ENCODE measurements around the gene SUPT20HL1. TPM values are rescaled to one million over a fixed set of nuclear protein-coding genes. Genes with fewer than 3 reads are reported as not detected.
"Not testable (repeated sequence)": the region's sequence is repeated elsewhere in the genome, so short reads cannot be mapped to it uniquely, and the experiment has no call there.

Gene SUPT20HL1
- total and polyA plus RNA-seq, 12 donors: 0.17 TPM; not detected in 11

GRCh38 chrX:24364326-24364725, 3.9 kb downstream of the SUPT20HL1 start:
- Histone ChIP-seq H3K9me3 (replicated peaks in 1 of 3) (no peaks in the 10 kb centered on the region), H3K27me3 (peaks cover under 1% of the 10 kb centered on the region), H3K4me1 (replicated peaks in 1 of 2) (no peaks in the 10 kb centered on the region), H3K27ac (no peak overlapping the region), H3K4me3 (no peak overlapping the region), H3K36me3 (replicated peaks in 1 of 2) (no peaks in the 10 kb centered on the region)
- DNase-seq: no peak
- WGBS, 4 donors: 75 to 95% (median 90%) methylated on average over 2 to 5 of the region's 5 CpGs; no CpG with 5 or more reads in 1 of the 4 donors
- intact Hi-C loops (cut with DNase I): no loop called here
- no peak for TF ChIP-seq POLR2A (IDR thresholded peaks at IDR 0.05)
- no peak for TF ChIP-seq CTCF (IDR thresholded peaks at IDR 0.05)

GRCh38 chrX:24364851-24365538, 4.6 kb downstream of the SUPT20HL1 start:
- WGBS, 4 donors: 84 to 97% (median 88%) methylated on average over 3 to 14 of the region's 14 CpGs
- no peak for DNase-seq
- intact Hi-C loops (cut with DNase I): no loop called here
- Histone ChIP-seq H3K9me3 (replicated peaks in 1 of 3) (no peaks in the 10 kb centered on the region), H3K4me1 (replicated peaks in 1 of 2) (no peaks in the 10 kb centered on the region), H3K27me3 (peaks cover 4% of the 10 kb centered on the region), H3K27ac (no peak overlapping the region), H3K36me3 (replicated peaks in 1 of 2) (no peaks in the 10 kb centered on the region), H3K4me3 (no peak overlapping the region)
- TF ChIP-seq CTCF (IDR thresholded peaks at IDR 0.05): no peak
- TF ChIP-seq POLR2A (IDR thresholded peaks at IDR 0.05): no peak

DNA sequence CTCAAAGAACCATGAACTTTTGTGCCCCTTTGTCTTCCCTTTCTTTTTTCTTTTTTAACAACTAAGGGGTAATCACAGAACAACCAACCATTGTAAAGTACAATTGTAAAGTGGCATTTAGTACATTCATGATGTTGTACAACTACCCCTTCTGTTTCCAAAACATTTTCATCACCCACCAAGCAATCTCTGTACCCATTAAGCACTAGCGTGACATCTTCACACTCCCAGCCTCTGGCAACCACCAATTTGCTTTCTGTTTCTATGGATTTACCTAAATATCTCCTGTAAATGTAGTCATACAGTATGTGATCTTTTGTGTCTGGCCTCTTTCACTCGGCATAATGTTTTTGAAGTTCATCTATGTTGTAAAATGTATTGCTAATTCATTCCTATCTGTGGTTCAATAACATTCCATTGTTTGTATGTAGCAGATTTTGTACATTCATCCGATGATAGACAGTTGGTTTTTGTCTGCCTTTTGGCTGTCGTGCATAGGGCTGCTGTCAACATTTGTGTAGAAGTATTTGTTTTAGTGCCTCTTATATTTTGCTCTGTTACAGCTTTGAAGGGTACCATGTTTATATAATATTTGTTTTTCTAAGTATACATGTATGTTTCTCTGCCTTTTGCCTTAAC, 6.4 kb downstream of the SUPT20HL1 start:
- 81 to 87% (median 84%) methylated on average over 3 to 4 of the region's 4 CpGs for WGBS, 4 donors

DNA sequence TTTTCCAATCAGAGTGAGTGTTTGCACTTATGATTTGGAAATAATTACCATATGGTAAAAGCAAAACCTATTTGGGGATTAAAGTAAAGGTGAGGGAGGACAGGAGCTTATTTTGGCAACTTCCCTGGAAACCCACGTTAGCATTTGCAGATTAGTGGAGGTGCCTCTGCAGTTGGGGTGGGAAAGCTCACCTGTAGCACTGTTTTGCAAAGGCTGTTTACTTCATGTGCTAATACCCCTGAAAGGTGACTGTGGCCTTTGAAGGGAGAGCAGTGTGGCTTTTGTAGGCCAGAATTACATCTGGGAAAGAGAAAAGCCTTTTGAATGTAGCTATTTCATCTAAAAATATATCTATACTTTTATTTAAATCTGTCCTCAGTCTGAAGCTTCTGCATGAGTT, 9.4 kb downstream of the SUPT20HL1 start:
- Histone ChIP-seq H3K4me3 (no peak overlapping the region), H3K36me3 (replicated peaks in 1 of 2) (no peaks in the 10 kb centered on the region), H3K4me1 (replicated peaks in 1 of 2) (no peaks in the 10 kb centered on the region), H3K27ac (no peak overlapping the region), H3K9me3 (replicated peaks in 1 of 3) (no peaks in the 10 kb centered on the region), H3K27me3 (peaks cover 25% of the 10 kb centered on the region)
- intact Hi-C loops (cut with DNase I): no loop called here
- DNase-seq: no peak
- TF ChIP-seq CTCF (IDR thresholded peaks at IDR 0.05) (no peak), POLR2A (IDR thresholded peaks at IDR 0.05) (no peak)
- 51 to 80% (median 79%) methylated on average over 1 of the region's 1 CpG; no CpG with 5 or more reads in 1 of the 4 donors for WGBS, 4 donors

More for the DNA sequence above, 6.4 kb downstream of the SUPT20HL1 start:
- H3K4me3 ChIP-seq; H3K9me3 ChIP-seq (replicated peaks in 1 of 3); DNase-seq; intact Hi-C loops (cut with DNase I); H3K36me3 ChIP-seq (replicated peaks in 1 of 2); H3K4me1 ChIP-seq (replicated peaks in 1 of 2); H3K27ac ChIP-seq; H3K27me3 ChIP-seq: not testable (repeated sequence)

Data from adrenal gland (tissue), 12 donors.